Right lobe of liver (tissue), 6 donors: Measurements from ENCODE around the gene SPATS2L. TPM values are rescaled to one million over a fixed set of nuclear protein-coding genes. Genes with fewer than 3 reads are reported as not detected.

Experiments used
- ATAC-seq, 4 donors: fragments of 200-7000 bp; cut with Tn5 transposase; one replicate each; pipeline ENCODE4 v1.9.1; 2020; ENCODE audit warnings: mild to moderate bottlenecking in 4 of 4, moderate library complexity in 4 of 4
- DNase-seq, 3 donors: peaks; one replicate each; pipeline ENCODE4 v3.0.0-alpha.2; 2020
- H3K27ac ChIP-seq, 3 donors: fragments of 200-600 bp; one replicate each; pipeline ENCODE4 v1.8.0; 2022
- H3K27me3 ChIP-seq, 2 donors: fragments of 200-600 bp; one replicate each; pipeline ENCODE4 v1.8.0; 2022
- H3K36me3 ChIP-seq, 4 donors: fragments of 200-600 bp; sonication (generic) in 1 of 4; one replicate each; pipeline versions ENCODE4 v1.5.1 to v1.8.0; 2017 to 2022; ENCODE audit warnings: control low read depth in 1 of 4
- H3K4me1 ChIP-seq, 4 donors: fragments of 200-600 bp; sonication (generic) in 1 of 4; one replicate each; pipeline versions ENCODE4 v1.5.1 to v1.8.0; 2017 to 2022; ENCODE audit warnings: control low read depth in 1 of 4
- H3K4me3 ChIP-seq, 3 donors: fragments of 200-600 bp; one replicate each; pipeline ENCODE4 v1.8.0; 2022
- H3K9me3 ChIP-seq, 4 donors: fragments of 200-600 bp; sonication (generic) in 1 of 4; one replicate each; pipeline versions ENCODE4 v1.5.1 to v1.8.0; 2017 to 2022; ENCODE audit warnings: control low read depth in 1 of 4
- CTCF ChIP-seq, 4 donors: fragments of 200-600 bp in 3 of 4; fragments of 450-650 bp in 1 of 4; IDR thresholded peaks; one replicate each; pipeline versions ENCODE4 v1.5.1 to v1.8.0; 2016 to 2022; ENCODE audit warnings: antibody characterized with exemption in 4 of 4, mild to moderate bottlenecking in 2 of 4
- POLR2A ChIP-seq: fragments of 450-650 bp; IDR thresholded peaks from one replicate; pipeline ENCODE4 v1.6.1; 2017; ENCODE audit warnings: antibody characterized with exemption, mild to moderate bottlenecking
- WGBS: methylation state at CpG from one replicate; pipeline ENCODE4 v1.1.6; 2018; ENCODE audit warnings: low coverage, low lambda C conversion rate; ENCODE audit not compliant: insufficient coverage; ENCODE audit errors: missing lambda C conversion rate; 5-methylcytosine and 5-hydroxymethylcytosine counted together
- intact Hi-C, 2 donors: fragments of 100-400 bp; cut with DNase I; formaldehyde crosslinking; loops; one replicate each; pipeline versions ENCODE4 v1.11.2 to v1.14.1; 2022
- total RNA-seq, 6 experiments: library from RNA; depleted of rRNA in 2 of 6; stranded (reverse); fragments of >200 nt in 2 of 6; fragmentation: NEBNext Ultra II Directional in 3 of 6; extraction: Animal tissue kit (Norgen Biotek cat#: 25700) in 3 of 6; gene quantifications; one replicate each; pipeline versions ENCODE4 v1.1.0 to v1.2.4, GENCODE V29; 2016 to 2023
- donor health status: DM: no; HTN: yes; CAD: no.
- donor health status: DM: no; HTN: no; CAD: no.
- donor health status: DM: no; HTN: no; CAD: no.
- donor health status: DM: no; HTN: yes; CAD: no.
- donor health status: DM: no; HTN: yes; CAD: no.

SPATS2L gene
- total RNA-seq, 6 experiments from 2014 or later: 60.7 to 109 (median 72.9) TPM

DNA sequence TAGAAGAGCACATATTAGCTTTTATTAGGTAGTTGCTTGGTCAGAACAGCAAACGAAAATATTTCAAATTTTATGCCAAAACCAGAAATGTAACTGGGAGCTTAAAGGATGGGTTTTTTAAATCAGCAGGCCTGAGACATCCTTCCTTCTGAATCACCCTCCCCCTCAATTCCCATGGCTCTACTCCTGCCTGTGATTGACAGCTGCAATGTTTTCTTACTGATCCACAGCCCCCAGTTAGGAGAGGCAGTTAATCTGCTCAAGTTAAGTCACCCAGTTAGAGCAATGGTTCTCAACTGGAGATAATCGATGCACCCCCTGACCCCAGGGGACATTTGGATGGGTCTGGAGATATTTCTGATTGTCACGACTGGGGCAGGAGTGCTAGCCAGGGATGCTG, 178.4 kb downstream of the SPATS2L start:
- no peaks in the 10 kb centered on the region for H3K27me3 ChIP-seq
- no peak overlapping the region for H3K4me3 ChIP-seq
- no peaks in the 10 kb centered on the region for H3K4me1 ChIP-seq
- intact Hi-C loops: loop anchor here in 1 of 2 donors (5.0 kb wide), 1 partner anchor 508 kb away; no protein-coding TSS in a partner anchor
- peaks cover 0 to 6% (median 0%) of the 10 kb centered on the region in 4 donors for H3K36me3 ChIP-seq
- no peaks in the 10 kb centered on the region for H3K9me3 ChIP-seq
- DNase-seq: no peak
- no peak overlapping the region for H3K27ac ChIP-seq
- WGBS: 45% methylated on average over 3 of the region's 3 CpGs
- TF ChIP-seq POLR2A (no peak), CTCF (IDR thresholded peaks at IDR 0.05) (no peak)
- ATAC-seq: no peak

- WGBS: 76% methylated on average over 2 of the region's 2 CpGs
- Histone ChIP-seq H3K27me3 (no peaks in the 10 kb centered on the region), H3K4me1 (no peaks in the 10 kb centered on the region), H3K9me3 (no peaks in the 10 kb centered on the region), H3K4me3 (no peak overlapping the region), H3K36me3 (peaks cover 0 to 11% (median 0%) of the 10 kb centered on the region in 4 donors), H3K27ac (no peak overlapping the region)
- no peak for ATAC-seq
- TF ChIP-seq POLR2A: no peak
- TF ChIP-seq CTCF (IDR thresholded peaks at IDR 0.05): no peak
- DNase-seq: no peak
- intact Hi-C loops: no loop called here
These were observed 180.0 kb downstream of the SPATS2L start for GRCh38 chr2:200486529-200486928.

- Histone ChIP-seq H3K4me1 (no peaks in the 10 kb centered on the region), H3K27ac (no peak overlapping the region), H3K9me3 (no peaks in the 10 kb centered on the region), H3K36me3 (peaks cover 0 to 21% (median 2%) of the 10 kb centered on the region in 4 donors), H3K27me3 (no peaks in the 10 kb centered on the region), H3K4me3 (no peak overlapping the region)
- intact Hi-C loops: no loop called here
- DNase-seq: no peak
- WGBS: 65% methylated on average over 4 of the region's 4 CpGs
- no peak for ATAC-seq
- TF ChIP-seq CTCF (IDR thresholded peaks at IDR 0.05): no peak
- TF ChIP-seq POLR2A: no peak
These were observed 181.7 kb downstream of the SPATS2L start for GRCh38 chr2:200488169-200488568.

DNA sequence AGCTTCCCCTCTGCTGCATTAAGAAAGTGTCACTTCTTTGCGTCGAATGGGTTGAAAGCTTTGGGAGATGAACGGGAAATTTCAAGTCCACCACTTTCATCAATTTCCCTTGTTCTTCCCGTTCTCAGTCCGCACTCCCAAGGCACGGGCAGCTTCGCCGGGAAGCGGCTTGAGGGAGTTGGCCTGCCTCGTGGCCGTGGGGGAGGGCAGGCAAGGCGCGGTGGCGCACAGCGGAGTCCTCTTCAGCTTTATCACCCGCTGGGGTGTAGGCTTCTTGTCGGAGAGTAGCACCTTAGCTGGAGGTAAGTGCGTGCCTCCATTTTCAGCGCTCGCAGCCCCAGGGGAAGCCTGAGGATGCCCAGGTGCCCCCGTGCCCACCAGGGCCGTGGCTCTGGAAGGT, 183.5 kb downstream of the SPATS2L start:
- TF ChIP-seq CTCF (IDR thresholded peaks at IDR 0.05) (no peak), POLR2A (no peak)
- ATAC-seq: no peak
- Histone ChIP-seq H3K9me3 (no peaks in the 10 kb centered on the region), H3K27ac (no peak overlapping the region), H3K4me3 (no peak overlapping the region), H3K4me1 (no peaks in the 10 kb centered on the region), H3K36me3 (peaks cover 0 to 21% (median 2%) of the 10 kb centered on the region in 4 donors), H3K27me3 (no peaks in the 10 kb centered on the region)
- 95% methylated on average over 14 of the region's 22 CpGs for WGBS
- DNase-seq: no peak
- intact Hi-C loops: no loop called here

DNA sequence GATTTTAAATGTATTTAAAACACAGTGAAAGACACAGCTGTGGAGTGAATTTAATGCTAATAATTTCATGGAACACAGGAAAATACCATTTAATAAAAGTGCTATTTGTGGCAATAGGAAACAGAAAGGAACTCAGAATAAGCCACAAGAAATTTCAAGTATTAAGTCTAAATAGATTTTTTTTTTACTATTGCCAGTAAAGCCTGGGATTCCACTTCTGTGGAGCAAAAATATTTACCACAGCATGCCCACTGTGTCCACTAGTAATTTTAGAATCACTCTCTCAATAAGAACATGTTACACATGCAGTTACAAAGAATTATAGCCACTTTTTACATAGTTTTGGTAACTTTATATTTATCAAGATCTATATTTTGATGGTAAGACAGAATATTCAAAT, 186.2 kb downstream of the SPATS2L start:
- H3K4me1 ChIP-seq: no peaks in the 10 kb centered on the region
- no peak overlapping the region for H3K4me3 ChIP-seq
- no peak for ATAC-seq
- H3K27me3 ChIP-seq: no peaks in the 10 kb centered on the region
- H3K27ac ChIP-seq: no peak overlapping the region
- H3K36me3 ChIP-seq: peaks cover 0 to 30% (median 4%) of the 10 kb centered on the region in 4 donors
- TF ChIP-seq CTCF (IDR thresholded peaks at IDR 0.05) (no peak), POLR2A (no peak)
- DNase-seq: no peak
- intact Hi-C loops: no loop called here
- no peaks in the 10 kb centered on the region for H3K9me3 ChIP-seq
